Motor neuron (in vitro differentiated cells): ENCODE results near the gene SLC6A1. TPM values are rescaled to one million over a fixed set of nuclear protein-coding genes. Genes with fewer than 3 reads are reported as not detected.

Experiments used
- ATAC-seq, 8 experiments: fragments of 200-7000 bp; cut with Tn5 transposase; replicated peaks in 6 of 8; 2 replicates each; pipeline ENCODE4 v1.8.0; 2021; ENCODE audit warnings: mild to moderate bottlenecking in 8 of 8, moderate library complexity in 8 of 8
- H3K27ac ChIP-seq, 2 donors: fragments of 250-450 bp; sonication (Bioruptor Pico); 2 replicates each; pipeline ENCODE4 v1.9.0; 2021; ENCODE audit warnings: antibody characterized with exemption in 2 of 2, mild to moderate bottlenecking in 2 of 2, moderate library complexity in 1 of 2
- H3K4me1 ChIP-seq, 2 donors: fragments of 250-450 bp; sonication (Bioruptor Pico); replicated peaks in 1 of 2; 2 replicates each; pipeline ENCODE4 v1.6.1; 2021; ENCODE audit warnings: antibody characterized with exemption in 2 of 2, mild to moderate bottlenecking in 2 of 2, moderate library complexity in 1 of 2
- H3K4me3 ChIP-seq, 5 donors: fragments of 250-450 bp; sonication (Bioruptor Pico); 2 replicates each; pipeline ENCODE4 v1.9.0; 2021; ENCODE audit warnings: antibody characterized with exemption in 5 of 5, mild to moderate bottlenecking in 5 of 5, moderate library complexity in 4 of 5
- WGBS, 10 experiments: fragments of 450-650 bp; shearing (Covaris generic); methylation state at CpG; one replicate each; pipeline ENCODE4 v1.0.0; 2022; 5-methylcytosine and 5-hydroxymethylcytosine counted together
- in situ Hi-C, 9 experiments: fragments of 400-800 bp; cut with MboI; loops; one replicate each; pipeline ENCODE4 v1.15.0; 2021; ENCODE audit warnings: low sequenced_read_pairs in 9 of 9, low pct_unique_long_range_greater_than_20kb in 2 of 9; ENCODE audit not compliant: unreplicated experiment in 9 of 9
- total RNA-seq, 8 experiments: library from RNA; unstranded; fragments of 300-600 nt; gene quantifications; 2 replicates each; pipeline versions ENCODE4 v1.2.3 to v1.2.4, GENCODE V29; 2022

Gene SLC6A1
- total RNA-seq, 8 experiments from 2014 or later, result 0.50 to 80.6 (median 1.2) TPM

- no peak for ATAC-seq
- no peak overlapping the region for H3K4me3 ChIP-seq
- H3K27ac ChIP-seq, result no peak overlapping the region
- in situ Hi-C loops, result no loop called here
- H3K4me1 ChIP-seq, result no peaks in the 10 kb centered on the region
- 0 to 90% (median 33%) methylated on average over 1 to 4 of the region's 4 CpGs; no CpG with 5 or more reads in 2 of the 10 experiments for WGBS, 10 experiments
These were observed 36.0 kb upstream of the SLC6A1 start for GRCh38 chr3:10956531-10956930.

DNA sequence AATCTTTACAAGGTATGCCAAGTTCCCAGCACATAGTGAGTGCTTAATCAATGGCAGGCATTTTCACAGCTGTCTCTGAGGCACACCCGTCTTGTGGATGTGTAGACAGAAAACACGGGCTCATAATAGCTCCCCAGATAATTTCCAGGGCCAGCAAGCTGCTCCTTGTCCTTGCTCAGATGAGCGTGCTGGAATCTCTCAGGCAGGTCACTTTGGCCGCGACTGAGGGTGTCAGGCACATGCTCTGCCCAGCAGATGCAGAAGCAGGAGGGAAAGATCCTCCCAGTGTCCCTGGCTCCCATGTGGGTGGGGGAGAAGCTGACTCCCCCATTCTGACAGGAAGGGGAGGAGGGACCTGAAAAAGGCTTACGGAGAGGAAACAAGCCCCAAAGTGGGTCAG is 35.6 kb upstream of the SLC6A1 start:
- Histone ChIP-seq H3K27ac (no peak overlapping the region), H3K4me1 (no peaks in the 10 kb centered on the region), H3K4me3 (no peak overlapping the region)
- 8 to 67% (median 60%) methylated on average over 1 to 3 of the region's 6 CpGs; no CpG with 5 or more reads in 7 of the 10 experiments for WGBS, 10 experiments
- in situ Hi-C loops, result no loop called here
- ATAC-seq, result no peak

DNA sequence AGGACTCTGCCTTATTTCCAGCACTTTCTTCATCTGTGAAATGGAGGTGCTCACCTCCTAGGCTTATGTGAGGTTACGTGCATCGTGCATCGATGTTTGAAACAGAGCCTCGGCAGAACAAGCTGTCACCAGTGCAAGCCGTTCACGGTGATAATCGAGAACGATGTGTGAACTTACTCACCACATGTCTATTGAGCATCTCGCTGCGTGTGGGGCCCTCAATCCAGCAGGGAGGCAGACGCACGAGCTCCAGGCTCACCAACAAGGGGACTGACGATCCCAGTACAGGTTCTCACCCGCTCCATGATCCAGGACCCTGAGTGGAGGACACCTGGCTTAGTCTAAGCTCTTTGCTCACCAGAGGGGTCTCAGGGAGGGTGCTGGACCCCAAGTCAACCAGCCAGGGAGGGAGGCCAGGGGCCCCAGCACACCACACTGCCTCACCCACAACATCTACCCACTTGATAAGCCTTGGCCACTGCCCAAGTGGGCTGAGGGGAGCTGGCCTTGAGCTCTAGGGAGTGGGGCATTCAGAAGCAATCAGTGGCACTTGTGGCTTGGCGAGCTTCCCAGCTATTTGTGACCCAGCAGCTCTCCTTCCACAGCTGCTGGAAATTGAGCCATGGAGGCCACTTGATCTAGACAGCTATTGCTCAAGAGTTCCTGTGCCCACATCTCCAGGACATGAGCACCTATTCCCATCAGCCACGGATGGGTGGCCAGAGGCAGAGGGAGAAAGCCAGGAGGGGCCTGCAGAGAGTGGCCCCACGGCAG is 34.4 kb upstream of the SLC6A1 start:
- H3K4me3 ChIP-seq, result no peak overlapping the region
- in situ Hi-C loops, result no loop called here
- WGBS, 10 experiments, result 0 to 95% (median 71%) methylated on average over 1 to 8 of the region's 17 CpGs; no CpG with 5 or more reads in 3 of the 10 experiments
- ATAC-seq, result no peak
- no peaks in the 10 kb centered on the region for H3K4me1 ChIP-seq
- H3K27ac ChIP-seq, result no peak overlapping the region

DNA sequence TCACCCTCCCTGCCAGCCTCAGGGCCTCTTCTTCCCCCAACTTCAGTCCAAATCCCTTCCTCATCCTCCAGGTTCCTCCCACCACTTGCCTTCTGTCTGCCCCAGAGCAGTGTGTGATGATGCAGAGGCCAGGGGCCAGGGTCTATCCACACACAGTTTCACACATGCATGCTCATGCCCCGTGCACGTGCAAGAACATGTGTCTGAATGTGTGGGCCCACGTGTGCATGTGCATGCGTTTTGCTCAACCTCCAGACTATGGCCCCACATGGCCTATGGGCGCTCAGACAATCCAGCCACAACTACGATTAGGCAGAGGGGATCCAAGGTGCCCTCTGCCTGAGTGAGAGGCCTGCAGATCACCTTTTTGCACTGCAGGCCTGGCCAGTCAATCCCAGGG is 32.3 kb upstream of the SLC6A1 start:
- peak in 5 of 8 experiments; percentile 64 to 89 (median 78) for ATAC-seq
- H3K4me3 ChIP-seq, result no peak overlapping the region
- 0 to 70% (median 13%) methylated on average over 1 to 4 of the region's 6 CpGs; no CpG with 5 or more reads in 5 of the 10 experiments for WGBS, 10 experiments
- in situ Hi-C loops, result no loop called here
- no peaks in the 10 kb centered on the region for H3K4me1 ChIP-seq
- H3K27ac ChIP-seq, result no peak overlapping the region

DNA sequence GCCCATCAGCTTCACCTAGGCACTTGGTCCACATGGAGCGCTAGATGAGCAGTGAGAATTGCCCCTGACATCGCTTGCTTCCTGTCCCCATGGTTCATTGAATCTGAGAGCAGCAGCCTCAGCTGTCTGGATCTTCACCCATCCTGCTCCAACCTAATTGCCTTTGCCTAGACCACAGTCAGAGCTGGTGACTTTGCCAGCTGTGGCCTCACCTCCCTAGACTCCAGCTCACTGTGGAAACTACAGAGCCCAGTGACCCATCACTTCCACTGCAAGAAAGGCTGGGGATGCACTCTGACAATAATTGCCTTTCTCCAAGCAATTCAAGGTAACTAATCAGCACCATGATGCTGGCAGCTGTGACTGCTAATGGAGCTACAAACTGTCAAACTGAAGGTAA is 30.6 kb upstream of the SLC6A1 start:
- H3K4me1 ChIP-seq, result no peaks in the 10 kb centered on the region
- in situ Hi-C loops, result no loop called here
- WGBS, 10 experiments, result 20 to 87% (median 29%) methylated on average over 1 to 2 of the region's 2 CpGs; no CpG with 5 or more reads in 7 of the 10 experiments
- H3K4me3 ChIP-seq, result no peak overlapping the region
- no peak overlapping the region for H3K27ac ChIP-seq
- ATAC-seq, result peak in 1 of 8 experiments; percentile 54

DNA sequence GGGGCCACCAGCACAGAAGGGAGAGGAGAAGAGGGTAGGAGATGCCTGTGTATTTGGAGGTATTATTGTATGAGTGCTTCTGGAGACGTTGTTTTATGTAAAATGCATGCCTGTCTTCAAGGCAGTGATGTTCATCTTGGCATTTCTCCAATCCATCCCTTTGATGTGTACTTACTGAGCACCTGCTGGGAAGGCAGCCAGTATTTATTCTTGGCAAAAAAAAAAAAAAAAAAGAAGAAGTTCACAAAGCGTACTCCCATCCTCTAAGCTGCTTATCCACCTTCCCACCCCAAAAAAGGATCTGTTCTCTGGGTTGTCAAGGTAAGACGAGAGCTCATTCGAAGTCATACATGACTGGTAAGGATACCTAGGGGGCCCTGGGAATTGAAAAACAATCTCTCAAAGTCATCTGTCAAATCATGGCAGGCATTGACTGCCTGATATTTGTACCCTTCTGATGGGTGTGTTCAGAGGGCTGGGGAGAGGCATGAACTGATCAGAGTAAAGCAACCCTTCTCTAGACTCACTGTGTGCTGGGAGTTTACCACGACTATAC is 30.0 kb upstream of the SLC6A1 start:
- WGBS, 10 experiments, result 3 to 71% (median 38%) methylated on average over 1 to 5 of the region's 5 CpGs; no CpG with 5 or more reads in 2 of the 10 experiments
- H3K4me3 ChIP-seq, result no peak overlapping the region
- in situ Hi-C loops, result no loop called here
- no peak overlapping the region for H3K27ac ChIP-seq
- ATAC-seq, result no peak
- no peaks in the 10 kb centered on the region for H3K4me1 ChIP-seq

DNA sequence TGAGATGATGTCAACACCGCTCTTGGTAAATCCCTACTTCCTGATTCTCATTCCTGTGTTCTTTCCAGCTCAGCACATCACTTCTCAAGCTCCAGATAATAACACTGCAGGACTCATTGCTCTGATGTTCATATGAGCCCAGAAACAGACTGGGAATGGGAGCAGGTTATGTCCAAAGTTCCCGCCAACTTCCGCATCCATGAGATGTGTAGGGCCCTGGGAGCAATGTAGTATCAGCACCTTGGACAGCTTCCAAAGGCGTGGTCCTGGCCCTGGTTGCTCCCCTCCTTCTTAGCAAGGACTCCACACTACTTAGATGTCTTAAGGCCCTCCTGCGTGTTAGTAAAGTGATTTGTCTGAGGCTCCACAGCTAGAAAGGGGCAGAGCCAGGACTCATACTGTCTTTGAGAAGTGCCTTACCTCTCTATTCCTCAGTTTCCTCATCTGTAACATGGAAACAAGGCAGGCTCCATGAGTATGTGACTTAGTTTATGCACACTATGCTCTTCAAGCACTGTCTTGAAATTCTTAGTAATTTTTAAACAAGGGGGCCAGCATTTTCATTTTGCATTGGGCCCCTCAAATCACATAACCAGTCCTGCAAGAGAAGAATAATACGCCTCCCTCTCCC is 27.9 kb upstream of the SLC6A1 start:
- Histone ChIP-seq H3K4me1 (peaks cover 0 to 6% of the 10 kb centered on the region in 2 donors), H3K27ac (no peak overlapping the region), H3K4me3 (no peak overlapping the region)
- ATAC-seq, result peak in 3 of 8 experiments; percentile 20 to 74 (median 26)
- 13 to 100% (median 50%) methylated on average over 1 to 3 of the region's 6 CpGs; no CpG with 5 or more reads in 3 of the 10 experiments for WGBS, 10 experiments
- in situ Hi-C loops, result no loop called here

DNA sequence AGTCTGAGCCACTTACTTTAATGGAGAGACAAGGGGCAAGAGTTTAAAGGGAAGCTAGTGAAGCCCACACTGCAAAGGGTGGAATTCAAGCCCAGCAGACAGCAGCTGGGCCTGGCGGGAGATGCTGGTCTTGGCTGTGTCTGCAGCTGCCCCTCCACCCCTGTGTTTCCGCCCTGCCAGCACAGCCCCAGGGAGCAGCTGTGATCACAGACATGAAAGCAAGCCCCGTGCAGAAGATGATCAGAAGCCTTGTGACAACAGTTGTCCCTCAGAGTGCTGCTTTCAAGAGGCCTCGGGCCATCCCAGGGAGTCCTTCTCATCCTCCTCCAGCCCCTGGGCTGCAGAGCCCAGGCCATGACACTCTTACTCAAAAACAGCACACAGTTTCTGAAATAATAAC is 24.1 kb upstream of the SLC6A1 start:
- 0 to 6% methylated on average over 1 to 3 of the region's 4 CpGs; no CpG with 5 or more reads in 8 of the 10 experiments for WGBS, 10 experiments
- Histone ChIP-seq H3K27ac (no peak overlapping the region), H3K4me1 (peaks cover 0 to 6% of the 10 kb centered on the region in 2 donors), H3K4me3 (no peak overlapping the region)
- ATAC-seq, result peak in 7 of 8 experiments; percentile 37 to 79 (median 72)
- in situ Hi-C loops, result no loop called here

- H3K4me1 ChIP-seq, result peaks cover 0 to 6% of the 10 kb centered on the region in 2 donors
- H3K27ac ChIP-seq, result no peak overlapping the region
- WGBS, 10 experiments, result 0 to 80% (median 56%) methylated on average over 1 to 3 of the region's 5 CpGs; no CpG with 5 or more reads in 2 of the 10 experiments
- ATAC-seq, result no peak
- in situ Hi-C loops, result no loop called here
- no peak overlapping the region for H3K4me3 ChIP-seq
These were observed 22.1 kb upstream of the SLC6A1 start for GRCh38 chr3:10970306-10970960.

- Histone ChIP-seq H3K4me3 (no peak overlapping the region), H3K4me1 (peaks cover 0 to 6% of the 10 kb centered on the region in 2 donors), H3K27ac (no peak overlapping the region)
- peak in 5 of 8 experiments; percentile 23 to 75 (median 54) for ATAC-seq
- 13 to 67% (median 30%) methylated on average over 1 to 8 of the region's 10 CpGs; no CpG with 5 or more reads in 5 of the 10 experiments for whole genome bisulfite sequencing, 10 experiments
- in situ Hi-C loops, result no loop called here
These were observed 20.3 kb upstream of the SLC6A1 start for GRCh38 chr3:10972072-10972782.

DNA sequence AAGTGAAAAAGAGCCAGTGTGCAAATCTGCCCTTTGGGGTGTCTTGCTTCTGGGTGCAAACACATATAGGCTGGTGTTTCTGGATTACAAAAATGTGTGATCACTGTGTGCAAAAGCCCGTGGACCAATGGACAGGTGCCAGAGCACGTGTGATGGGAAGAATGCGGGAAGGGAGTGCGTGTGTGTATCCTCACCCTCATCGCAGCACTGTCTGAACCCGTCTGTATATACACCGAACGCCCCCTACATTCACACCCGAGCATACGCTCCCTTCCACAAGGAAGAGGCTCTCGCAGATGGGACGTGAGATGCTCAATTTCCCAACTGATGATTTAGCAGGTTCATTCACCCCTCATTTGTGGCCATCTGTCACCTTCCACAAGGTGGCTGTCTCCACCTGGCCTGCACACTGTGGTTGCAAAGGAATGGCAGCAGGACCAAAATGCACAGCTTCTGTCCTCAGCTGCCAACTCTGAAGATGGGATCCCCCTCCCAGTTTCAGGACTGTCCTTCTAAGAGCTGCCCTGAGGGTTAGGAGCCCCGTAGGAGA is 19.4 kb upstream of the SLC6A1 start:
- no peak overlapping the region for H3K4me3 ChIP-seq
- peaks cover 0 to 11% of the 10 kb centered on the region in 2 donors for H3K4me1 ChIP-seq
- H3K27ac ChIP-seq, result no peak overlapping the region
- in situ Hi-C loops, result no loop called here
- 33 to 87% (median 68%) methylated on average over 1 to 10 of the region's 13 CpGs; no CpG with 5 or more reads in 4 of the 10 experiments for WGBS, 10 experiments
- no peak for ATAC-seq

- ATAC-seq, result no peak
- Histone ChIP-seq H3K4me3 (no peak overlapping the region), H3K4me1 (peaks cover 0 to 7% of the 10 kb centered on the region in 2 donors), H3K27ac (no peak overlapping the region)
- in situ Hi-C loops, result no loop called here
- WGBS, 10 experiments, result 37 to 100% (median 82%) methylated on average over 1 to 4 of the region's 7 CpGs; no CpG with 5 or more reads in 5 of the 10 experiments
These were observed 18.4 kb upstream of the SLC6A1 start for GRCh38 chr3:10974131-10974530.
